Glutamatergic neuron (in vitro differentiated cells): Measurements from ENCODE around the gene FZR1. TPM values are rescaled to one million over a fixed set of nuclear protein-coding genes. Genes with fewer than 3 reads are reported as not detected.
A peak's percentile ranks its signal among the peaks of the same experiment; 100 is the strongest.

Experiments
- DNase-seq: peaks from one replicate; pipeline ENCODE4 v3.0.0; 2022
- H3K27ac Mint-ChIP-seq: one replicate; pipeline ENCODE4 v1.8.0; 2020; ENCODE audit warnings: mild to moderate bottlenecking, mixed read lengths, inconsistent platforms; ENCODE audit not compliant: unreplicated experiment
- H3K27me3 Mint-ChIP-seq: one replicate; pipeline ENCODE4 v1.8.0; 2020; ENCODE audit warnings: mild to moderate bottlenecking, moderate library complexity, mixed read lengths, inconsistent platforms; ENCODE audit not compliant: unreplicated experiment
- H3K36me3 Mint-ChIP-seq: one replicate; pipeline ENCODE4 v1.8.0; 2020; ENCODE audit warnings: mild to moderate bottlenecking, mixed read lengths, inconsistent platforms; ENCODE audit not compliant: unreplicated experiment
- H3K4me1 Mint-ChIP-seq: one replicate; pipeline ENCODE4 v1.8.0; 2020; ENCODE audit warnings: mild to moderate bottlenecking, low read depth, mixed read lengths, inconsistent platforms; ENCODE audit not compliant: unreplicated experiment
- H3K4me3 Mint-ChIP-seq: one replicate; pipeline ENCODE4 v1.8.0; 2020; ENCODE audit warnings: mild to moderate bottlenecking, mixed read lengths, inconsistent platforms; ENCODE audit not compliant: unreplicated experiment
- H3K9me3 Mint-ChIP-seq: one replicate; pipeline ENCODE4 v1.8.0; 2020; ENCODE audit warnings: mild to moderate bottlenecking, moderate library complexity, mixed read lengths, inconsistent platforms; ENCODE audit not compliant: unreplicated experiment
- CTCF ChIP-seq: fragments of 200-600 bp; sonication (generic); IDR thresholded peaks from one replicate; pipeline ENCODE4 v1.5.0; 2021; ENCODE audit not compliant: partially characterized antibody, unreplicated experiment
- total RNA-seq: library from RNA; stranded (reverse); fragmentation: NEBNext Ultra II Directional; extraction: Animal tissue kit (Norgen Biotek cat#: 25700); gene quantifications from one replicate; pipeline ENCODE4 v1.2.1, GENCODE V29; 2021; ENCODE audit not compliant: unreplicated experiment

The FZR1 gene
- total RNA-seq, 1 donor from 2014 or later = 51.3 TPM

DNA sequence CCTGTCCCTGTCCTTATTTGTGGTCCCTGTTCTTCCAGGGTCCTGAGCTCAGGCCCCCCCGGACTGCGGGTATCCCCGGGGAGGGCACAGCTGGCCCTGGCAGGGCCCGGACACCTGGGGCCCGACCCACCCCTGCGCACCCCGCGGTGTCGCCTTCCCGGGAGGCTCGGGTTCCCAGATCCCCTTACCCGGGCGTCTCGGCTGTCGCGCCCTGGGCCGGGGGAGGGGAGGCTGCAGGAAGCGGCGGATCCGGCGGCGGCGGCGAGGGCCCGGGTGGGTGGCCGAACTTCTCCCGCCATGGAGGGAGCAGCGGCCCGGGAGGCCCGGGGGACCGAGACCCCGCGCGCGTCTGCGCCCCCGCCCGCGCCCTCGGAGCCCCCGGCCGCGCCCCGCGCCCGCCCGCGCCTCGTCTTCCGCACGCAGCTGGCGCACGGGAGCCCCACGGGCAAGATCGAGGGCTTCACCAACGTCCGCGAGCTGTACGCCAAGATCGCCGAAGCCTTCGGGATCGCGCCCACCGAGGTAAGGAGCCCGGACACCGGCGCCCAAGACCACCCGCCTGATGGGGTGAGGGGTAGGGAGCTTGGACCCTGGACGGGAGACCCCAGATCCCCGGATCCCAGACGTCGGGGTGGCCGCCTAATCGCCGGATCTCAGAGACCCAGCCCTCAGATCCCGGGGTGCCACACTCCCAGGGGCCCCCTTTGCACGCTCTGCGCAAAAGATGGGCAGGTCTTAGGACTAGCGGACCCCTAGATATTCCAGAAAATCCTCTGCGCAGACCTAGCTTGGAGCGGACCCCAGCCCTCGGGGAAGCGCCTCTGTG, 79.4 kb downstream of the FZR1 start, which contains the start of gene GIPC3:
Gene GIPC3, plus strand, starts transcription at position 178 of the 826 bp plus-strand sequence. Its CDS starts 120 bp downstream, at position 298.
- DNase-seq = no peak
- no peaks in the 10 kb centered on the region for H3K4me1 Mint-ChIP-seq
- no peak within 1 kb of the TSS for H3K27ac Mint-ChIP-seq
- peaks cover 5% of the 10 kb centered on the region for H3K27me3 Mint-ChIP-seq
- TF ChIP-seq CTCF = no peak
- no peak within 1 kb of the TSS for H3K4me3 Mint-ChIP-seq
- H3K9me3 Mint-ChIP-seq = no peaks in the 10 kb centered on the region
- no peaks in the 10 kb centered on the region for H3K36me3 Mint-ChIP-seq

- no peak overlapping the region for H3K4me3 Mint-ChIP-seq
- DNase-seq = peak; percentile 48
- H3K4me1 Mint-ChIP-seq = no peaks in the 10 kb centered on the region
- no peaks in the 10 kb centered on the region for H3K9me3 Mint-ChIP-seq
- no peak overlapping the region for H3K27ac Mint-ChIP-seq
- H3K36me3 Mint-ChIP-seq = no peaks in the 10 kb centered on the region
- peaks cover 5% of the 10 kb centered on the region for H3K27me3 Mint-ChIP-seq
- TF ChIP-seq CTCF = peak; percentile 75
Measured at GRCh38 chr19:3586127-3586626, 80.1 kb downstream of the FZR1 start.

GRCh38 chr19:3586707-3587346, 80.7 kb downstream of the FZR1 start:
- TF ChIP-seq CTCF = no peak
- Mint-ChIP-seq H3K27me3 (peaks cover 5% of the 10 kb centered on the region), H3K4me1 (no peaks in the 10 kb centered on the region), H3K36me3 (no peaks in the 10 kb centered on the region), H3K27ac (no peak overlapping the region), H3K4me3 (no peak overlapping the region), H3K9me3 (peaks cover 4% of the 10 kb centered on the region)
- no peak for DNase-seq

Other genes starting within 250 kb of the FZR1 start
- 2.0 TPM for gene NFIC, start 139.7 kb upstream of the FZR1 start, total RNA-seq
- gene SMIM24, start 25.8 kb upstream of the FZR1 start, total RNA-seq = not detected
- gene SMIM44, start 22.9 kb upstream of the FZR1 start, total RNA-seq = not detected
- gene DOHH, start 5.6 kb upstream of the FZR1 start, total RNA-seq = 8.5 TPM
- gene TEKTIP1, start 32.9 kb downstream of the FZR1 start, total RNA-seq = 2.5 TPM
- gene MFSD12, start 51.3 kb downstream of the FZR1 start, total RNA-seq = 134 TPM
- 55.3 TPM for gene HMG20B, start 66.6 kb downstream of the FZR1 start, total RNA-seq
- 0.20 TPM for gene GIPC3, start 79.2 kb downstream of the FZR1 start, total RNA-seq
- gene TBXA2R, start 100.6 kb downstream of the FZR1 start, total RNA-seq = not detected
- gene CACTIN, start 120.5 kb downstream of the FZR1 start, total RNA-seq = 29.7 TPM
- 169 TPM for gene PIP5K1C, start 194.2 kb downstream of the FZR1 start, total RNA-seq
- gene TJP3, start 202.1 kb downstream of the FZR1 start, total RNA-seq = 3.1 TPM